GM21360 (cell line): ENCODE data around the gene FTO.
A peak's percentile ranks its signal among the peaks of the same experiment; 100 is the strongest.
"Not testable (repeated sequence)": the region's sequence is repeated elsewhere in the genome, so short reads cannot be mapped to it uniquely, and the experiment has no call there.

ENCODE experiments used
- ATAC-seq: cut with Tn5 transposase; IDR thresholded peaks from one replicate; pipeline ENCODE4 v1.9.1; 2021; ENCODE audit warnings: mild to moderate bottlenecking, moderate library complexity; ENCODE audit not compliant: unreplicated experiment

FTO gene

GRCh38 chr16:53849994-53850393, 146.0 kb downstream of the FTO start:
- ATAC-seq: no peak

GRCh38 chr16:53852678-53853077, 148.7 kb downstream of the FTO start:
- ATAC-seq: no peak

GRCh38 chr16:53855056-53855455, 151.1 kb downstream of the FTO start:
- no peak for ATAC-seq

- no peak for ATAC-seq
Observed at GRCh38 chr16:53855511-53855910, 151.6 kb downstream of the FTO start.

- no peak for ATAC-seq
Observed at GRCh38 chr16:53859995-53860540, 156.1 kb downstream of the FTO start.

GRCh38 chr16:53863861-53864260, 159.9 kb downstream of the FTO start:
- no peak for ATAC-seq

GRCh38 chr16:53864819-53865493, 161.0 kb downstream of the FTO start:
- ATAC-seq: no peak

- ATAC-seq: peak; percentile 63
Observed at GRCh38 chr16:53865494-53865863, 161.5 kb downstream of the FTO start.

- ATAC-seq: no peak
Observed at GRCh38 chr16:53866520-53866919, 162.6 kb downstream of the FTO start.

GRCh38 chr16:53870831-53871230, 166.9 kb downstream of the FTO start:
- no peak for ATAC-seq

- no peak for ATAC-seq
Observed at GRCh38 chr16:53872248-53873221, 168.6 kb downstream of the FTO start.

GRCh38 chr16:53876811-53877210, 172.9 kb downstream of the FTO start:
- no peak for ATAC-seq

GRCh38 chr16:53878216-53878615, 174.3 kb downstream of the FTO start:
- ATAC-seq: no peak

- no peak for ATAC-seq
Observed at GRCh38 chr16:53881371-53881770, 177.4 kb downstream of the FTO start.

GRCh38 chr16:53882310-53882709, 178.4 kb downstream of the FTO start:
- no peak for ATAC-seq

GRCh38 chr16:53884748-53885147, 180.8 kb downstream of the FTO start:
- no peak for ATAC-seq

GRCh38 chr16:53886482-53887378, 182.8 kb downstream of the FTO start:
- ATAC-seq: no peak

GRCh38 chr16:53888222-53888621, 184.3 kb downstream of the FTO start:
- ATAC-seq: no peak

GRCh38 chr16:53890877-53891276, 186.9 kb downstream of the FTO start:
- ATAC-seq: not testable (repeated sequence)

- no peak for ATAC-seq
Observed at GRCh38 chr16:53891409-53892139, 187.6 kb downstream of the FTO start.
